GM12874 (cell line): Measurements from ENCODE around the gene SPATA16.

ENCODE experiments used
- CTCF ChIP-seq: IDR thresholded peaks from 2 replicates; pipeline ENCODE4 v1.5.1; 2011; ENCODE audit warnings: low read depth, mild to moderate bottlenecking, control low read depth, low read length, moderate library complexity; ENCODE audit not compliant: insufficient read depth

Gene SPATA16

GRCh38 chr3:173009410-173009809 lies 131.6 kb downstream of the SPATA16 start:
- TF ChIP-seq CTCF = no peak

GRCh38 chr3:173008978-173009377 lies 132.1 kb downstream of the SPATA16 start:
- TF ChIP-seq CTCF = no peak

- TF ChIP-seq CTCF = no peak
Measured at GRCh38 chr3:173007079-173007723, 133.8 kb downstream of the SPATA16 start.

- TF ChIP-seq CTCF = no peak
Measured at GRCh38 chr3:173006006-173006405, 135.0 kb downstream of the SPATA16 start.

- TF ChIP-seq CTCF = no peak
Measured at GRCh38 chr3:173004681-173005080, 136.4 kb downstream of the SPATA16 start.

GRCh38 chr3:173003956-173004355 lies 137.1 kb downstream of the SPATA16 start:
- no peak for TF ChIP-seq CTCF

- TF ChIP-seq CTCF = no peak
Measured at GRCh38 chr3:173003471-173003870, 137.6 kb downstream of the SPATA16 start.
